HG02973 (cell line): ENCODE results near the gene LRRC43.
"Not testable (repeated sequence)": the region's sequence is repeated elsewhere in the genome, so short reads cannot be mapped to it uniquely, and the experiment has no call there.

ENCODE experiments used
- ATAC-seq: cut with Tn5 transposase; IDR thresholded peaks from one replicate; pipeline ENCODE4 v1.9.1; 2021; ENCODE audit warnings: moderate library complexity; ENCODE audit not compliant: unreplicated experiment

LRRC43 gene

GRCh38 chr12:122152754-122153153 is 30.2 kb upstream of the LRRC43 start:
- ATAC-seq: no peak

GRCh38 chr12:122155705-122156104 is 27.2 kb upstream of the LRRC43 start:
- ATAC-seq: no peak

DNA sequence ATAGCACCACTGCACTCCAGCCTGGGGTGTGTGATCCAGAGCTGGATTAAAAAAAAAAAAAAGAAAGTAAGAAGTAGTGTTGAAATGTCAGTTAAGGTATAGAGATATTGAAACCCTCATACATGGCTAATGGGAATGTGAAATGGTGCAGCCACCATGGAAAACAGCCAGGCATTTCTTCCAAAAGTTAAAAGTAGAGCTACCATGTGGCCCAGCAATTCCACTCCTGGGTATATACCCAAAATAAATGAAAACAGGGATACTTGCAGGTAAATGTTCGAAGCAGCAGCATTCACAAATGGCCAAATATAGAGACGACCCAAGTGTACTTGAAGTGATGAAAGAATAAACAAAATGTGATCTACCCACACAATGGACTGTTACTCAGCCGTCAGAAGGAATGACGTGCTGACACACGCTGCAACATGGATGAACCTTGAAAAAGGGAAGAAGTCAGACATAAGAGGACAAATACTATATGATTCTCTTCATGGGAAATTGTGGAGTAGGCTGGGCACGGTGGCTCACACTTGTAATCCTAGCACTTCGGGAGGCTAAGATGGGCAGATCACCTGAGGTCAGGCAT is 24.1 kb upstream of the LRRC43 start:
- no peak for ATAC-seq

- no peak for ATAC-seq
These were observed 23.0 kb upstream of the LRRC43 start for GRCh38 chr12:122159882-122160281.

DNA sequence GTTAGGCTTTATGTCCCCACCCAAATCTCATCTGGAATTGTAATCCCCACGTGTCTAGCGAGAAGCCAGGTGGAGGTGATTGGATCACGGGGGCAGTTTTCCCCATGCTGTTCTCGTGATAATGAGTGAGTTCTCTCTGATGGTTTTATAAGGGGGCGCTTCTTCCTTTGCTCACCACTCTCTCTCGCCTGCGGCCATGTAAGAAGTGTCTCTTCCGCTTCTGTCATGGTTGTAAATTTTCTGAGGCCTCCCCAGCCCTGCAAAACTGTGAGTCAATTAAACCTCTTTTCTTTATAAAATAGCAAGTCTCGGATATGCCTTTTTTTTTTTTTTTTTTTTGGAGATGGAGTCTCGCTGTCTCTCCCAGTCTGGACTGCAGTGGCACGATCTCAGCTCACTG is 22.2 kb upstream of the LRRC43 start:
- ATAC-seq: no peak

DNA sequence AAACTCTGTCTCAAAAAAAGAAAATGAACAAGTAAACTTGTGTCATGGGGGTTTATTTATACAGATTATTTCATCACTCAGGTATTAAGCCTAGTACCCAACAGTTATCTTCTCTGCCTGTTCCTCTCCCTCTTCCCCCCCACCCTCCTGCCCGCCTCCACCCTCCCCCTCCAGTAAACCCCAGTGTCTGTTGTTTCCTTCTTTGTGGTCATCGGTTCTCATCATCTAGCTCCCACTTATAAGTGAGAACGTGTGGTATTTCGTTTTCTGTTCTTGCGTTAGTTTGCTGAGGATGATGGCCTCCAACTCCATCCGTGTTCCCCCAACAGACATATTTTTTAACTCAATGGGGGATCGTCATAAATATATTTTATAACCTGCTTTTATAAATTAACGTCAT is 21.2 kb upstream of the LRRC43 start:
- ATAC-seq: no peak

- no peak for ATAC-seq
These were observed 19.9 kb upstream of the LRRC43 start for GRCh38 chr12:122162976-122163375.

- ATAC-seq: no peak
These were observed 16.2 kb upstream of the LRRC43 start for GRCh38 chr12:122166422-122167349.

GRCh38 chr12:122167356-122167925 is 15.5 kb upstream of the LRRC43 start:
- ATAC-seq: no peak

- no peak for ATAC-seq
These were observed 14.4 kb upstream of the LRRC43 start for GRCh38 chr12:122168492-122168891.

DNA sequence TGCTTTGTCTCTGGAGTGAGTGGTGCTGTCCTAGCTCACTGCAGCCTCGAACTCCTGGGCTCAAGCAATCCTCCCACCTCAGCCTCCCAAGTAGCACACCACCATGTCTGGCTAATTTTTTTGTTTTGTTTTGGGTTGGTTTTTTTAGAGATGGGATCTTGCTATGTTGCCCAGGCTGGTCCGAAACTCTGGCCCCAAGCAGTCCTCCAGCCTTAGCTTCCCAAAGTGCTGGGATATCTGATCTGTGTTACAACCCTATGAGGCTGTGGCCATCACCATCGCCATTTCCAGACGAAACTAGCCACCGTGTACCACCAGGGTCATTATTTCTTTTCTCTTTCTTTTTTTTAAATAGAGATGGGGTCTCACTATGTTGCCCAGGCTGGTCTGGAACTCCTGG is 11.5 kb upstream of the LRRC43 start:
- no peak for ATAC-seq

DNA sequence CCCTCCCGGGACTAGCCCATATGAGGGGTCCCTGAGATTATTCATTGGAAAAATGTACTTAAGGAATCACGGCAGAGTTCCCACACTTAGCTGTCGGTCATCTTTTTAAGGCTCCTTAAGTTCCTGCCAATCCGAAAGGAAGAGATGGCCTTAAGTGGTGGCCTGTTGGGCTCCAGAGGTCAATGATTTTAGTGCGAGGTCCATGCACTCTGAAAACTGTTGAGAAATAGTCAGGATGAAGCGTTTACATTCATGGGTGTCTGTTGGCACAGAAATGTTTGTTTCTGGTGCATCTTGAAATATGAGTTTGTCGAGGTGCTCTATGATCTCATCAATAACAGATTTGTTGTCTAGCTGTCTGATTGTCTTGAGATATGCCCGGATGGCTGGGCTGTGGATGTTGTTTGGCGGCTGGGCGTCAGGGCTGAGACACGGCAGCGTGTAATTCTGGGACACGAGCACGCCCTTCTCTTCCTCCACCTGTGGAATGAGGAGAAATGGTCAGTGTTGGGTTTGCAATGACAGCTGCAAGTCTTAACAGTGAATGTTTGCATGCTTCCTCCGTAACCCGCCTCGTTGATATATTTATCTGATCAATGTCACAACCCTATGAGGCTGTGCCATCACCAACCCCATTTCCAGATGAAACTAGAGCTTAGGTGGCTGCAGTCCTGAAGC is 10.5 kb upstream of the LRRC43 start:
- no peak for ATAC-seq

DNA sequence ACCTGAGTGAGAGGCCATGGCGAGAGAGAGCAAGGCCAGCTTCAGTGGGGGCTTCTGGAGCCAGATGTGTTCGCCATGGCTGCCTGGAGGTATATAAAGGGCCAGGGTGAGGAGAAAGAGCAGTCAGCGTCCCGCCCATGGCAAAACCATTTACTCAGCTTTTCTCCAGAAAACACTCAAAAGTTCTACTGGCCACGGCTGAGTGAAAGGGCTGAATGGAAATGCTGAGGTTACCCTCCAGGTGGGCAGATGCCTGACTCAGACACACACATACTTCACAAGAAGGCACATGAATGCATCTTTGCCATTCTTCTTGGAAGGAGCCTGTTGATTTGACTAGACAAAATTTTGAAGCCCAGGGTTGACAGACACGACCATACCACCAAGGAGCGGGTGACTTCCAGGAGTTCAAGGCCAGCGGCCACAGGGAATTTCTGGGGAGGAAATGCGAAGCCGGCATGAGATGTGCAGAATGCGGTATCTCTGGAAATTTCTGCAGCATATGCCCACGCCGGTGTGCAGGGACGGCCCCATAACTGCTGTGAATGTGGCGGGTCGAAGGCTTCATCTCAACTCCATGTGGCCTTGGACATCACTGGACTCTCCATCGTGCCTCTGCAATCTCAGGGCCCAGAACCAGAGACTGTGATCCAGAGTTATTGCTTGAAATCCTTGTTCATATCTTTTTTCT is 8.6 kb upstream of the LRRC43 start, which contains the start of gene IL31:
Gene IL31, minus strand, starts transcription at position 67 of the 691 bp plus-strand sequence. Its CDS starts 49 bp downstream, at position 18.
- no peak for ATAC-seq

DNA sequence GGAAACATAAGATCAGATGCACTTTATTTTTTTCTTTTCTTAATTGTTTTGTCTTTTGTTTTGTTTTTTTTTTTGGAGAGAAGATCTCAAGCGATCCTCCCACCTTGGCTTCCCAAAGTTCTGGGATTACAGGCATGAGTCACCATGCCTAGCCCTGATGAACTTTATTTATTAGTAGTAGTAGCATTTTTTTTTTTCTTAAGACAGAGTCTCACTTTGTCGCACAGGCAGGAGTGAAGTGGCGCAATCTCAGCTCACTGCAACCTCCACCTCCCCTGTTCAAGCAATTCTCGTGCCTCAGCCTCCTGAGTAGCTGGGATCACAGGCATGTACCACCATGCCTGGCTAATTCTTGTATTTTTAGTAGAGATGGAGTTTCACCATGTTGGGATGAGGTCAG is 6.5 kb upstream of the LRRC43 start:
- not testable (repeated sequence) for ATAC-seq

- ATAC-seq: no peak
These were observed 641 bp downstream of the LRRC43 start for GRCh38 chr12:122183588-122183940.

GRCh38 chr12:122184517-122184916 is 1.6 kb downstream of the LRRC43 start:
- no peak for ATAC-seq

GRCh38 chr12:122185079-122185478 is 2.2 kb downstream of the LRRC43 start:
- no peak for ATAC-seq

- no peak for ATAC-seq
These were observed 2.7 kb downstream of the LRRC43 start for GRCh38 chr12:122185494-122186082.

DNA sequence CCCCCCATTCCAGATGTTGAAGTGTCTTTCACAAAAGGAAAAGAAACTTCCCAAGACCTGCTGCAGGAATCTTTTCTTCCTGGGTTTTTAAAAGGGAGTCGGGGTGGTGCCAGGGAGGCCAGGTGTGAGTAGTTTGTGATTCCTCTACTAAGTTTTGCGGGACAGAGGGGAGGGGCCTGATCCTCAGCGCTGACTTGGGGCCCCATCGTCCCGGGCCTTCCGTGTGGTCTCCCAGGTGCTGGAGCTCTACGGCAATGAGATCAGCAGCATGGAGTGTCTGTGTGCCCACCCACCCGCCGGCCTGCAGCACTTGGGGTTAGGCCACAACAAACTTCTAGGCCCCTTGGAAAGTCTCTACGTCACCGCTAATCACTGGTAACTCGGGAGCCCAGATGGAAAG is 4.5 kb downstream of the LRRC43 start:
- ATAC-seq: no peak

DNA sequence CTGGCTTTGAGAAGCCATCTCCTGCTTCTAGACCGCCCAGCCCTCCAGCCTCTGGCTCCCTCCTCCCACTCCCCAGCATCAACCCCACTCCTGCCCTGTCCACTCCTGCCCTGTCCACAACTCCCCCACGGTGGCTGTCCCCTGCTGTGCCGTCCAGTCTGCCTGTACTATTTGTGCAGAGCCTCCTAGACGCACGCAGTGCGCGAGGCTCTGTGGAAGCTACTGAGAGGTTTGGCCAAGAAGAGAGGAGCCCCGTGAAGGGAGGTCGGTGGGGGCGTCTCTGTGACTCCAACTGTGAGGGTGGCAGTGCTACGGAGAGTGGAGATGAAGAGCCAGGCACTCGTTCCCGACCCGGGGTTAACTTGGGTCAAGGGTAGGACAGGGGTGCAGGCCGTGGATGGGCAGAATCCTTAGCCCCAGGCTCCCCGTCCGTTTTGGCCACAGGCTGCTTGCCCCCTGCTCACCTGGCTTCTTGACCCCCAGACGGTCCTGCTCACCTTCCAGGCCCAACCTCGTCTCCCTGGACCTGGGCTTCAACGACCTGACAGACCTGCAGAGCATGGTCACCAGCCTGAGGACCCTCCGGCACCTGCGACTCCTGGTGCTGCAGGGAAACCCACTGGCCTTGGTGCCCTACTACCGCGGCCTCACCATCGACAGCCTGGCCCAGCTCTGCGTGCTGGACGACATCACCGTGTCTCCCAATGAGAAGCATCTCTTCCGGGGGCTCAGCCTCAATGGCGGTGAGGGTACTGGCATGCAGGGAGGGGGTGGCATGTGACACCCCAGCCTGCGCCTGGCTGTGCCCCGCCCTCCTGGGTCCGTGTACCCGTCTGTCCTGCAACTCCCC is 6.9 kb downstream of the LRRC43 start:
- ATAC-seq: no peak
